ENCODE results near the gene PYGB.

Gene PYGB

DNA sequence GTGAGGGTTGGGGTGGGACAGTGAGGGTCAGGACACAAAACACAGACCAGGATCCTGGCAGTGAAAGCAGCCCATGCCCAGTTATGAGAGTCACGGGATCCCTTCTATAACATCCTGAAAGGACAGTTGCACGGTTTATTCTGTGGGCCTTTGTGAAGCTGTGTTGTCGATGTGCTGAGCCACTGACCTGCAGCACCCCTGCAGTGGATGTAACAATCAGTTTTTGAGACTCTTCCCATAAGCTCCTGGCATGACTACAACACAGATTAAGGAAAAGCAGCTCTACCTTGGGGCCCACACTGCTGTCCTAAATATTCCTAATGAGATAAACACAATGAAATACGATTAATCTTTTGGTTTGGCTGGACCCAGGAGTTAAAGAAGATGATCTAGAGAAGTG lies 3.7 kb downstream of the PYGB start:
- TF ChIP-seq TEAD4 (IDR thresholded peaks at IDR 0.05), result no peak
- no peak for TF ChIP-seq ZBTB7A (IDR thresholded peaks at IDR 0.05; ENCODE audit: low read depth)
- TF ChIP-seq, protein P1, sequence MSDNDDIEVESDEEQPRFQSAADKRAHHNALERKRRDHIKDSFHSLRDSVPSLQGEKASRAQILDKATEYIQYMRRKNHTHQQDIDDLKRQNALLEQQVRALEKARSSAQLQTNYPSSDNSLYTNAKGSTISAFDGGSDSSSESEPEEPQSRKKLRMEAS (IDR thresholded peaks at IDR 0.05), result no peak
- TF ChIP-seq YY1 (IDR thresholded peaks at IDR 0.05; ENCODE audit: low read depth), result no peak
- TF ChIP-seq TCF12 (IDR thresholded peaks at IDR 0.05; ENCODE audit: low read depth), result no peak
- TF ChIP-seq, protein P2, sequence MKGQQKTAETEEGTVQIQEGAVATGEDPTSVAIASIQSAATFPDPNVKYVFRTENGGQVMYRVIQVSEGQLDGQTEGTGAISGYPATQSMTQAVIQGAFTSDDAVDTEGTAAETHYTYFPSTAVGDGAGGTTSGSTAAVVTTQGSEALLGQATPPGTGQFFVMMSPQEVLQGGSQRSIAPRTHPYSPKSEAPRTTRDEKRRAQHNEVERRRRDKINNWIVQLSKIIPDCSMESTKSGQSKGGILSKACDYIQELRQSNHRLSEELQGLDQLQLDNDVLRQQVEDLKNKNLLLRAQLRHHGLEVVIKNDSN (IDR thresholded peaks at IDR 0.05), result no peak
- TF ChIP-seq FOXM1 (IDR thresholded peaks at IDR 0.05; ENCODE audit: borderline replicate concordance, low read depth), result no peak
- TF ChIP-seq RAD21 (IDR thresholded peaks at IDR 0.05; ENCODE audit: low read depth), result no peak
- TF ChIP-seq CREB1 (IDR thresholded peaks at IDR 0.05; ENCODE audit: low read depth), result no peak
- no peak for TF ChIP-seq EP300 (IDR thresholded peaks at IDR 0.05; ENCODE audit: borderline replicate concordance)
- TF ChIP-seq TAF1 (IDR thresholded peaks at IDR 0.05; ENCODE audit: low read depth), result no peak
- TF ChIP-seq NFIC (IDR thresholded peaks at IDR 0.05), result no peak
- TF ChIP-seq EGR1 (IDR thresholded peaks at IDR 0.05), result no peak
- no peak for TF ChIP-seq CEBPB (IDR thresholded peaks at IDR 0.05)
- TF ChIP-seq, protein P3, sequence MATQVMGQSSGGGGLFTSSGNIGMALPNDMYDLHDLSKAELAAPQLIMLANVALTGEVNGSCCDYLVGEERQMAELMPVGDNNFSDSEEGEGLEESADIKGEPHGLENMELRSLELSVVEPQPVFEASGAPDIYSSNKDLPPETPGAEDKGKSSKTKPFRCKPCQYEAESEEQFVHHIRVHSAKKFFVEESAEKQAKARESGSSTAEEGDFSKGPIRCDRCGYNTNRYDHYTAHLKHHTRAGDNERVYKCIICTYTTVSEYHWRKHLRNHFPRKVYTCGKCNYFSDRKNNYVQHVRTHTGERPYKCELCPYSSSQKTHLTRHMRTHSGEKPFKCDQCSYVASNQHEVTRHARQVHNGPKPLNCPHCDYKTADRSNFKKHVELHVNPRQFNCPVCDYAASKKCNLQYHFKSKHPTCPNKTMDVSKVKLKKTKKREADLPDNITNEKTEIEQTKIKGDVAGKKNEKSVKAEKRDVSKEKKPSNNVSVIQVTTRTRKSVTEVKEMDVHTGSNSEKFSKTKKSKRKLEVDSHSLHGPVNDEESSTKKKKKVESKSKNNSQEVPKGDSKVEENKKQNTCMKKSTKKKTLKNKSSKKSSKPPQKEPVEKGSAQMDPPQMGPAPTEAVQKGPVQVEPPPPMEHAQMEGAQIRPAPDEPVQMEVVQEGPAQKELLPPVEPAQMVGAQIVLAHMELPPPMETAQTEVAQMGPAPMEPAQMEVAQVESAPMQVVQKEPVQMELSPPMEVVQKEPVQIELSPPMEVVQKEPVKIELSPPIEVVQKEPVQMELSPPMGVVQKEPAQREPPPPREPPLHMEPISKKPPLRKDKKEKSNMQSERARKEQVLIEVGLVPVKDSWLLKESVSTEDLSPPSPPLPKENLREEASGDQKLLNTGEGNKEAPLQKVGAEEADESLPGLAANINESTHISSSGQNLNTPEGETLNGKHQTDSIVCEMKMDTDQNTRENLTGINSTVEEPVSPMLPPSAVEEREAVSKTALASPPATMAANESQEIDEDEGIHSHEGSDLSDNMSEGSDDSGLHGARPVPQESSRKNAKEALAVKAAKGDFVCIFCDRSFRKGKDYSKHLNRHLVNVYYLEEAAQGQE (IDR thresholded peaks at IDR 0.05; ENCODE audit: low read depth), result no peak

DNA sequence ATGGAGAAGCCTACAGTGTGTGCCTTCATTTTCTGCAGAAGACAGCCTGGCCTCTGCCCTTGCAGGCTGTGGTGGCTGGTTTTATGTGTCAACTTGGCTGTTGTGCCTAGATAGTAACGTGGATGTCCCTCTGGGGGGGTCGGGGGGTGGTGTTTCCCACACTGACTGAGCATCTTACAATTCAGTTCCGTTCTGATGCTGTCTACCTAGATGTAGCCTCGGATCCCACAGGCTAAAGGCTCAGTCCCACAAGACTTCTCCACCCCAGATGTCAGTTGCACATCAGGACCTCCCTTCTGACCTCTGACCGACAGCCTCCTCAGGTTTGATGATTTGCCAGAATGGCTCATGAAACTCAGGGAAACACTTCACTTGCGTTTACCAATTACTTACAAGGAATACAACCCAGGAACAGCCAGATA lies 4.4 kb downstream of the PYGB start:
- TF ChIP-seq NFIC (IDR thresholded peaks at IDR 0.05) (no peak), FOXM1 (IDR thresholded peaks at IDR 0.05; ENCODE audit: borderline replicate concordance, low read depth) (no peak), CEBPB (IDR thresholded peaks at IDR 0.05) (no peak), EP300 (IDR thresholded peaks at IDR 0.05; ENCODE audit: borderline replicate concordance) (no peak), EGR1 (IDR thresholded peaks at IDR 0.05) (no peak), ZBTB7A (IDR thresholded peaks at IDR 0.05; ENCODE audit: low read depth) (no peak), CREB1 (IDR thresholded peaks at IDR 0.05; ENCODE audit: low read depth) (no peak), YY1 (IDR thresholded peaks at IDR 0.05; ENCODE audit: low read depth) (no peak), RAD21 (IDR thresholded peaks at IDR 0.05; ENCODE audit: low read depth) (no peak), TAF1 (IDR thresholded peaks at IDR 0.05; ENCODE audit: low read depth) (no peak), TEAD4 (IDR thresholded peaks at IDR 0.05) (no peak), TCF12 (IDR thresholded peaks at IDR 0.05; ENCODE audit: low read depth) (no peak)
- TF ChIP-seq, protein P3 (IDR thresholded peaks at IDR 0.05; ENCODE audit: low read depth), result no peak
- TF ChIP-seq, protein P2 (IDR thresholded peaks at IDR 0.05), result no peak
- TF ChIP-seq, protein P1 (IDR thresholded peaks at IDR 0.05), result no peak

DNA sequence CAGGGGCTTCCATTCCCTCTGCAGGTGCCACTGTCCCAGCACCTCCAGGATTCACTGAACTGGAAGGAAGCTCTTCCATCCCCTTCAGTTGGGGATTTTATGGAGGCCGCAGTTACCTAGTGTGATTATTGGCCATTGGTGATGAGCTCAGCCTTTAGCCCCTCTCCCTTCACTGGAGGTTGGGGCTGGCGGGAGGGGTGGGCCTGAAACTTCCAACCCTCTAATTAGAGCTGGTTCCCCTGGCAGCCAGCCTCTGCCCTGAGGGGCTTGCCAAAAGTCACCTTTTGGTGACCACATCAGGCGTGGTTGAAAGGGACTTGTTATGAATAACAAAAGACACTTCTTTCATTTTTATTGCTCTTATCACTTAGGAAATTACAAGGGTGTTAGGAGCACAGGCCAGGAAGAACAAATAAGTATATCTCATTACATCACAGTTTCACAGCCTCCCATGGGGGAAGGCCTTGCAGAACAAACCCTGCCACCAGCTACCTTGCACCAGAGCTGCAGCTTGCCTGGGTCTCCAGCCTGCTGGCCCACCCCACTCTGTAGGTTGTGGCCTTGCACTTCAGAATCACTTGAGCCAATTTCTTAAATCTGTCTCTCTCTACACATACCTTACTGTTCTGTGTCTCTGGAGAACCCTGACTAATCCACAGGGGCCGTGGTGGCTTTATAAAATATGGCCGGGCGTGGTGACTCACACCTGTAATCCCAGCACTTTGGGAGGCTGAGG lies 5.0 kb downstream of the PYGB start:
- TF ChIP-seq, protein P1 (IDR thresholded peaks at IDR 0.05), result no peak
- TF ChIP-seq TEAD4 (IDR thresholded peaks at IDR 0.05) (no peak), FOXM1 (IDR thresholded peaks at IDR 0.05; ENCODE audit: borderline replicate concordance, low read depth) (no peak), YY1 (IDR thresholded peaks at IDR 0.05; ENCODE audit: low read depth) (no peak), TCF12 (IDR thresholded peaks at IDR 0.05; ENCODE audit: low read depth) (no peak), CEBPB (IDR thresholded peaks at IDR 0.05) (no peak), RAD21 (IDR thresholded peaks at IDR 0.05; ENCODE audit: low read depth) (no peak), NFIC (IDR thresholded peaks at IDR 0.05) (no peak), EP300 (IDR thresholded peaks at IDR 0.05; ENCODE audit: borderline replicate concordance) (no peak), ZBTB7A (IDR thresholded peaks at IDR 0.05; ENCODE audit: low read depth) (no peak), EGR1 (IDR thresholded peaks at IDR 0.05) (no peak), TAF1 (IDR thresholded peaks at IDR 0.05; ENCODE audit: low read depth) (no peak)
- TF ChIP-seq, protein P3 (IDR thresholded peaks at IDR 0.05; ENCODE audit: low read depth), result no peak

All from Ishikawa (cell line).